Right lobe of liver (tissue), 6 donors: ENCODE measurements around the gene NBEAL1. TPM values are rescaled to one million over a fixed set of nuclear protein-coding genes. Genes with fewer than 3 reads are reported as not detected.

Experiments
- ATAC-seq, 4 donors: fragments of 200-7000 bp; cut with Tn5 transposase; one replicate each; pipeline ENCODE4 v1.9.1; 2020; ENCODE audit warnings: mild to moderate bottlenecking in 4 of 4, moderate library complexity in 4 of 4
- DNase-seq, 3 donors: peaks; one replicate each; pipeline ENCODE4 v3.0.0-alpha.2; 2020
- H3K27ac ChIP-seq, 3 donors: fragments of 200-600 bp; one replicate each; pipeline ENCODE4 v1.8.0; 2022
- H3K27me3 ChIP-seq, 2 donors: fragments of 200-600 bp; one replicate each; pipeline ENCODE4 v1.8.0; 2022
- H3K36me3 ChIP-seq, 4 donors: fragments of 200-600 bp; sonication (generic) in 1 of 4; one replicate each; pipeline versions ENCODE4 v1.5.1 to v1.8.0; 2017 to 2022; ENCODE audit warnings: control low read depth in 1 of 4
- H3K4me1 ChIP-seq, 4 donors: fragments of 200-600 bp; sonication (generic) in 1 of 4; one replicate each; pipeline versions ENCODE4 v1.5.1 to v1.8.0; 2017 to 2022; ENCODE audit warnings: control low read depth in 1 of 4
- H3K4me3 ChIP-seq, 3 donors: fragments of 200-600 bp; one replicate each; pipeline ENCODE4 v1.8.0; 2022
- H3K9me3 ChIP-seq, 4 donors: fragments of 200-600 bp; sonication (generic) in 1 of 4; one replicate each; pipeline versions ENCODE4 v1.5.1 to v1.8.0; 2017 to 2022; ENCODE audit warnings: control low read depth in 1 of 4
- CTCF ChIP-seq, 4 donors: fragments of 200-600 bp in 3 of 4; fragments of 450-650 bp in 1 of 4; IDR thresholded peaks; one replicate each; pipeline versions ENCODE4 v1.5.1 to v1.8.0; 2016 to 2022; ENCODE audit warnings: antibody characterized with exemption in 4 of 4, mild to moderate bottlenecking in 2 of 4
- POLR2A ChIP-seq: fragments of 450-650 bp; IDR thresholded peaks from one replicate; pipeline ENCODE4 v1.6.1; 2017; ENCODE audit warnings: antibody characterized with exemption, mild to moderate bottlenecking
- WGBS: methylation state at CpG from one replicate; pipeline ENCODE4 v1.1.6; 2018; ENCODE audit warnings: low coverage, low lambda C conversion rate; ENCODE audit not compliant: insufficient coverage; ENCODE audit errors: missing lambda C conversion rate; 5-methylcytosine and 5-hydroxymethylcytosine counted together
- intact Hi-C, 2 donors: fragments of 100-400 bp; cut with DNase I; formaldehyde crosslinking; loops; one replicate each; pipeline versions ENCODE4 v1.11.2 to v1.14.1; 2022
- total RNA-seq, 6 experiments: library from RNA; depleted of rRNA in 2 of 6; stranded (reverse); fragments of >200 nt in 2 of 6; fragmentation: NEBNext Ultra II Directional in 3 of 6; extraction: Animal tissue kit (Norgen Biotek cat#: 25700) in 3 of 6; gene quantifications; one replicate each; pipeline versions ENCODE4 v1.1.0 to v1.2.4, GENCODE V29; 2016 to 2023
- donor health status: DM: no; HTN: yes; CAD: no.
- donor health status: DM: no; HTN: no; CAD: no.
- donor health status: DM: no; HTN: no; CAD: no.
- donor health status: DM: no; HTN: yes; CAD: no.
- donor health status: DM: no; HTN: yes; CAD: no.

The NBEAL1 gene
- total RNA-seq, 6 experiments from 2014 or later: 16.4 to 28.6 (median 21.9) TPM

DNA sequence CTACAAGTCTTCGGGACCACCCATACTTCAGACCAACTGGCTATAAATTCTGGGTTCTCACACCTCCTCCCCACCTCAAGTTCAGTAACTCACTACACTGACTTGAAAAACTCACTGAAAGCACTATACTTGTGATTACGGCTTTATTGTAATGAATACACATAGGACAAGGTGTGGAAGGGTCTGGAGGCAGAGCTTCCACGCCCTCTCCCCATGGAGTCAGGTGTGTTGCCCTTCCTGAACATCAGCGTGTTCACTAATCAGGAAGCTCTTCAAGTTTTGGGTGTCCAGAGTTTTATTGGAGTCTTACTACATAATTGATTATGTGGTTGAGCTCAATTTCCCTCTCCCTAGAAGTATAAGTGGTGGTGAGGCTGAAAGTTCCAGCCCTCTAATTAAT is 27.5 kb downstream of the NBEAL1 start:
- 100% methylated on average over 3 of the region's 4 CpGs for WGBS
- H3K4me3 ChIP-seq: no peak overlapping the region
- peaks cover 0 to under 1% (median 0%) of the 10 kb centered on the region in 4 donors for H3K4me1 ChIP-seq
- ATAC-seq: no peak
- no peaks in the 10 kb centered on the region for H3K27me3 ChIP-seq
- no peaks in the 10 kb centered on the region for H3K9me3 ChIP-seq
- DNase-seq: no peak
- TF ChIP-seq POLR2A (no peak), CTCF (IDR thresholded peaks at IDR 0.05) (no peak)
- peaks cover 0 to 12% (median 0%) of the 10 kb centered on the region in 4 donors for H3K36me3 ChIP-seq
- intact Hi-C loops: no loop called here
- H3K27ac ChIP-seq: no peak overlapping the region

DNA sequence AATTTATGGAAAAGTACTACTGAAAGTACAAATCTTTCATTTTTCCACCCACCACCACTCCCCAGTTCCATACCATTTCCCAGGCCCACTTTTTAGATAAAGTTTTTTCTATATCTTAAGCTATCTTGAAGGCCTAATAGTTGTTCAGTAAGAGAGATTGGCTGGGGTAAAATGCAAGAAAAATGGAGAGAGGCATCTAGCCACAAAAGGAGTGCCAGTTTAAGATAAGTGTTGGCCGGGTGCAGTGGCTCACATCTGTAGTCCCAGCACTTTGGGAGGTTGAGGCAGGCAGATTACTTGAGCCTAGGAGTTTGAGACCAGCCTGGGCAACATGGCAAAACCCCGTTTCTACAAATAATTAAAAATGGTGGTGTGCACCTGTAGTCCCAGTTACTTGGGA is 28.6 kb downstream of the NBEAL1 start:
- intact Hi-C loops: no loop called here
- no peak for DNase-seq
- no peak overlapping the region for H3K27ac ChIP-seq
- peaks cover 0 to 12% (median 0%) of the 10 kb centered on the region in 4 donors for H3K36me3 ChIP-seq
- H3K9me3 ChIP-seq: no peaks in the 10 kb centered on the region
- no peak for TF ChIP-seq POLR2A
- no peak for TF ChIP-seq CTCF (IDR thresholded peaks at IDR 0.05)
- no peak for ATAC-seq
- H3K27me3 ChIP-seq: no peaks in the 10 kb centered on the region
- 100% methylated on average over 1 of the region's 2 CpGs for WGBS
- no peak overlapping the region for H3K4me3 ChIP-seq
- H3K4me1 ChIP-seq: no peaks in the 10 kb centered on the region

DNA sequence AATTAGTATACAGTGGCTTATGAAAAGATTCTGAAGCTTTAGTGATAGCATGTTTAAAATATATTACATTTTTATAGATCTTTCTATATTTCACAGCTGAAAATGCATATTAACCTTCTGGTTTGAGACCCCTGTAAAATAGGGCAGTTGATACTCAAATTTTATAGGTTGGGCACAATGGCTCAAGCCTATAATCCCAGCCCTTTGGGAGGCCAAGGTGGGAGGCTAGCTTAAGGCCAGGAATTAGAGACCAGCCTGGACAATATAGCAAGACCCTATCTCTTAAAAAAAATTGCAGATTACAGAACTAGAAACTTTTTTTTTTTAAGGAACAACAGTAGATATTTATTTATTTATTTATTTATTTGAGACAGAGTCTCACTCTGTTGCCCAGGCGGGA is 31.2 kb downstream of the NBEAL1 start:
- Histone ChIP-seq H3K4me1 (no peaks in the 10 kb centered on the region), H3K36me3 (peaks cover 0 to 26% (median 0%) of the 10 kb centered on the region in 4 donors), H3K27me3 (no peaks in the 10 kb centered on the region), H3K9me3 (no peaks in the 10 kb centered on the region), H3K4me3 (no peak overlapping the region), H3K27ac (no peak overlapping the region)
- no peak for TF ChIP-seq POLR2A
- DNase-seq (no peak), ATAC-seq (no peak)
- 100% methylated on average over 1 of the region's 1 CpG for WGBS
- intact Hi-C loops: no loop called here

- intact Hi-C loops: no loop called here
- H3K36me3 ChIP-seq: peaks cover 0 to 23% (median 2%) of the 10 kb centered on the region in 4 donors
- DNase-seq (no peak), ATAC-seq (no peak)
- TF ChIP-seq CTCF (IDR thresholded peaks at IDR 0.05) (no peak), POLR2A (no peak)
- H3K27me3 ChIP-seq: no peaks in the 10 kb centered on the region
- H3K4me1 ChIP-seq: no peaks in the 10 kb centered on the region
- WGBS: 100% methylated on average over 3 of the region's 3 CpGs
- no peak overlapping the region for H3K27ac ChIP-seq
- no peaks in the 10 kb centered on the region for H3K9me3 ChIP-seq
- no peak overlapping the region for H3K4me3 ChIP-seq
Measured at GRCh38 chr2:203052539-203052938, 37.9 kb downstream of the NBEAL1 start.

- Histone ChIP-seq H3K36me3 (peaks cover 0 to 43% (median 0%) of the 10 kb centered on the region in 4 donors), H3K9me3 (no peaks in the 10 kb centered on the region), H3K4me1 (no peaks in the 10 kb centered on the region), H3K27me3 (no peaks in the 10 kb centered on the region), H3K4me3 (no peak overlapping the region), H3K27ac (no peak overlapping the region)
- WGBS: 89% methylated on average over 4 of the region's 5 CpGs
- intact Hi-C loops: no loop called here
- ATAC-seq: no peak
- TF ChIP-seq POLR2A: no peak
- no peak for TF ChIP-seq CTCF (IDR thresholded peaks at IDR 0.05)
- DNase-seq: no peak
Measured at GRCh38 chr2:203059567-203060240, 45.0 kb downstream of the NBEAL1 start.
